ENCODE measurements around the gene SERINC5.

GRCh38 chr5:80207832-80208231, 48.0 kb downstream of the SERINC5 start:
- TF ChIP-seq YY1 (IDR thresholded peaks at IDR 0.05; ENCODE audit: low read depth) (no peak), CTCF (IDR thresholded peaks at IDR 0.05) (no peak), POLR2AphosphoS5 (IDR thresholded peaks at IDR 0.05; ENCODE audit: low read depth, low read length) (no peak), USF1 (IDR thresholded peaks at IDR 0.05; ENCODE audit: borderline replicate concordance, low read depth) (no peak), MAX (IDR thresholded peaks at IDR 0.05; ENCODE audit: low read depth) (no peak), REST (IDR thresholded peaks at IDR 0.05; ENCODE audit: low read depth, low read length) (no peak)
